Measurements from ENCODE around the gene TBP.
"Not testable (repeated sequence)": the region's sequence is repeated elsewhere in the genome, so short reads cannot be mapped to it uniquely, and the experiment has no call there.

Gene TBP

DNA sequence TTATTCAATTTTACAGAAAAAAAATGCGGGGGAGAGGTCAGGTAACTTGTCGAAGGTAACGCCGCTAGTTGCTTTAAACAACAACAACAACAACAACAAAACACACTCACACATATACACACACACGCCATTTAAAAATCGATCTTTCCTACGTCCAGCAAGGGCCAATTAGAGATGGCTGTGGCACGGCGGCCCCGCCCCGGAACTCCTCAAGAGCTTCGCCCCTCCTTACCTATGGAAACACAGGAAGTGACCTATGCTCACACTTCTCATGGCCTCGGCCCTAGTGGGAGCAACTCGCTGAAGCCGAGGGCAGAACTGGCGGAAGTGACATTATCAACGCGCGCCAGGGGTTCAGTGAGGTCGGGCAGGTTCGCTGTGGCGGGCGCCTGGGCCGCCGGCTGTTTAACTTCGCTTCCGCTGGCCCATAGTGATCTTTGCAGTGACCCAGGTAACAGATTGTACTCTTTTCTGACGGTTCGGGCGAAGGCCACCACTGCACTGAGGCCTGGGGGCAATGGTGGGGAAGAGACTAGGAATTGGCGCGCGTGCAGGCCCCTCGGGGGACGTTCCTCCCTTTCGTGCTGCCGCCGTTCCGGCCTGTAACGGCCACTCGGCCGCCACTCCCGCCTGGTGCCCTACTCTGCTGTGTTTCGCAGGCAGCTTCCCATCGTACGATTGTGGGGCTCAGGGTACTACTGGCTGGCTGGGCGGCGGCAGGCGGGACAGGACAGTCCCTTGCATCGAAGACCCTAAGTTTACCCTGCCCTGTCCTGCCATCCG lies at the start of gene TBP:
Gene TBP (plus strand): TSS at position 357 of the 783 bp plus-strand sequence. CDS start 2,661 bp downstream, outside the sequence.
- peak; percentile 96 for DNase-seq (ENCODE audit: low read depth)

DNA sequence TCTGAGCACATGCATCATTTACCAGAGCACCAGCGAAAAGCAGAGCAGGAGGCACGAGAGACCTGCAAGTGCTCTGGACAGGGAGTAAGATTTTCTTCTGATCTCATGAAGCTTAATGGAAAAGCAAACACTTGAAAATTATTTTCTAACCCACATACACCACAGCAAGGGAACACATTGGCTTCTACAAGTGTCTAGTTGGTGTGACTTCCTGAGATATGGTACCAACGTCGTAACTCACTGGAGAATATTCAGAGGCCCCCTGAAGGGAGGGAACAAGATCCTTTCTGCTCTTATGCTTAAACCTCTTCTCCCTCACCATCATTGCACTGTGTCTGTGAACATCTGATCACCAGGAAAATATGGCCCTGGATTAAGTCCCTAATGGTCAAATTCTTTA lies 49.7 kb upstream of the TBP start:
- no peak for DNase-seq (ENCODE audit: low read depth)

GRCh38 chr6:170505306-170505705 lies 48.9 kb upstream of the TBP start:
- no peak for DNase-seq (ENCODE audit: low read depth)

DNA sequence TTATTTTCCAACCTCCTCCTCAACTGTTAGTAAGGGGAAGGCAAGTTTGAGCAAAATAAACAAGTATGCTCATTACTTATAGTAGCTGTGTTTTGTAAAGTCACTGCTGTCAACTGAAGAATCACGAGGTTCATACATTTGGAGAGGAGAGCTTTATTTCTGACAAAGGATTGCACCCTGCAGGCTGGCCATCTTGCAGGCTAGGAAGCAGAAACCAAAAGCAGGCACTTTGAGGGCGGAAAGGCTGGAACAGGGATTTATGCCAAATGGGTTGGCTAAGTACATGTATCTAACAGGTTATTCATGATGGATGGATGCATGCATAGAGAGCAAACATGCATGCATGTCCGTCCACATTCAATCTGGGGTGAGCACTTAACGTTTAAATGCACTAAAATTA lies 47.7 kb upstream of the TBP start:
- DNase-seq (ENCODE audit: low read depth), result no peak

DNA sequence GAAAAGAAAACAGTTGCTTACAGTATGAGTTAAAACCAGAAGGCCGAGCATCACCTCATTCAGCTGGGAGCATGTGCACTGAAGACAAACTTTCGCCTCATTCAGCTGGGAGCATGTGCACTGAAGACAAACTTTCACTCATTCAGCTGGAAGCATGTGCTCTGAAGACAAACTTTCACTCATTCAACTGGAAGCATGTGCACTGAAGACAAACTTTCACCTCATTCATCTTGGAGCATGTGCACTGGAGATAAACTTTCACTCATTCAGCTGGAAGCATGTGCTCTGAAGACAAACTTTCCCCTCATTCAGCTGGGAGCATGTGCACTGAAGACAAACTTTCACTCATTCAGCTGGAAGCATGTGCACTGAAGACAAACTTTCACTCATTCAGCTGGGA lies 46.4 kb upstream of the TBP start:
- not testable (repeated sequence) for DNase-seq (ENCODE audit: low read depth)

DNA sequence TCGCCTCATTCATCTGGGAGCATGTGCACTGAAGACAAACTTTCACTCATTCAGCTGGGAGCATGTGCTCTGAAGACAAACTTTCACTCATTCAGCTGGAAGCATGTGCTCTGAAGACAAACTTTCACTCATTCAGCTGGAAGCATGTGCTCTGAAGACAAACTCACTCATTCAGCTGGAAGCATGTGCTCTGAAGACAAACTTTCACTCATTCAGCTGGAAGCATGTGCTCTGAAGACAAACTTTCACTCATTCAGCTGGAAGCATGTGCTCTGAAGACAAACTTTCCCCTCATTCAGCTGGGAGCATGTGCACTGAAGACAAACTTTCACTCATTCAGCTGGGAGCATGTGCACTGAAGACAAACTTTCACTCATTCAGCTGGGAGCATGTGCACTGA lies 45.9 kb upstream of the TBP start:
- not testable (repeated sequence) for DNase-seq (ENCODE audit: low read depth)

GRCh38 chr6:170508892-170509722 lies 45.1 kb upstream of the TBP start:
- not testable (repeated sequence) for DNase-seq (ENCODE audit: low read depth)

DNA sequence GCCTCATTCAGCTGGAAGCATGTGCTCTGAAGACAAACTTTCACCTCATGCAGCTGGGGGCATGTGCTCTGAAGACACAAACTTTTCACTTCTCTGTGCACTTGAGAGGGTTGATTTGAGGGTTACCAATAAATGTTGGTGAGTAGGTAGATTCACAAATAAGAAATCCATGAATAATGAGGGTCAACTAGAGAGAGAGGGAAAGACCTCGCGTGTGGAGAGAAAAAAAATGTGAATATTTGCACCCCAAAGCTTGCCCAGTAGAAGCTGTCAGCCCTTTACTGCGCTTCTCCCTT lies 44.5 kb upstream of the TBP start:
- DNase-seq (ENCODE audit: low read depth), result no peak

GRCh38 chr6:170510631-170511030 lies 43.5 kb upstream of the TBP start:
- no peak for DNase-seq (ENCODE audit: low read depth)

- DNase-seq (ENCODE audit: low read depth), result no peak
Measured at GRCh38 chr6:170512249-170512648, 41.9 kb upstream of the TBP start.

DNA sequence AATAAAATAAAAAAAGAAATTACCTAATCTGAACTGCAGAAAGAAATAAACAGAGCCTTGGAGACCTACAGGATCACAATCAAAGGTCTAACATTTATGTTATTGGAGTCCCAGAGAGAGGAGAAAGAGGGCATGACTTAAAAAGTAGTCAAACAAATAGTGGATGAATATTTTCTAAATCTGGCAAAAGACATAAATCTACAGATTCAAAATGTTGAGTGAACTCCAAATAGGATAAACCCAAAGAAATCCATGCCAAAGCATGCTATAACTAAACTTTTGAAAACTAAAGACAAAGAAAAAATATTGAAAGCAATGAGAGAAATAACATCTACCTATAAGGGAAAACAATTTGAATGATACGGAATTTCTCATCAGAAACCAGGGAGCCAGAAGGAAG lies 39.3 kb upstream of the TBP start:
- no peak for DNase-seq (ENCODE audit: low read depth)

- DNase-seq (ENCODE audit: low read depth), result peak; percentile 6
Measured at GRCh38 chr6:170516783-170517616, 37.2 kb upstream of the TBP start.

GRCh38 chr6:170522565-170523183 lies 31.5 kb upstream of the TBP start:
- no peak for DNase-seq (ENCODE audit: low read depth)

DNA sequence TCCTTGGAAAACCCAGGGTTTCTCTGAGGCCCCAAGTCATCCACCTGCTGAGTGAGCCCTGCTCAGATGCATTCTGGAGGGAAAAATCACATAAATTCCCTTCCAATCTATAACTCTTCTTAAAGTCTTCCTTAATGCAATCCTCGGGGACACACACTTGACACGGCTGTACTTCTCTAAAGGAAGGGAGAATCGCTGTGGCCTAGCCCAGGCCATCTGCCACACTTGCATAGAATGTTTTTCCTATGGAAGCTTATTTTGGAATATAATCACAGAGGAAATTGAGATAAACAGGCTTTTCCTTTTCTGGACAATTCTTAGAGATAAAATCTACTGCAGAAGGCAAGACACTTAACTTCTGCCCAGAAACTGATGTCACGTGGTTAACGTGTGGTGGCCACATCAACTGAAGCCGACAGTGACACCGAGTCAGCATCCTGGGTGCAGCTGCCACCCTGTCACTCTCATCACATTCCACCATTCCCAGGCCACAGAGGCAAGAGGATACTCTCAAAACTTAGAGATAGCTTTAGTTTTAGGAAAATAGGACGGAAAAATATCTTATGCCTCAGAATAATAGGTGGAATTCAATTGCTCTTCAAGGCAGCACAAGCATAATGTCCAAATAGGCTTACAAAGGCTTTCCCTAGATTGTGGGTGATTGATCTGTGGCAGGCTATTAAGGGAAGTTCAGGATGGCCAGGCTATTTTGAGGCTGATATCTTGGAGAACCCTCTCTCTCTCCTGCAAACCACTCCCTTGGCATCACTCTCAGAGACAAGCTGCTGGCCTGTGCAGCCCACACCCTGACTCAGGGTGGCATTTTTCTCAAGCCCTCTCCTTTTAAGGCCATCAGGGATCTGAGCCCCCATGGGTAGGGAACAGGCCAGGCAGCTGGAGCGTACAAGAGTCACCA lies 30.7 kb upstream of the TBP start:
- DNase-seq (ENCODE audit: low read depth), result no peak

- no peak for DNase-seq (ENCODE audit: low read depth)
Measured at GRCh38 chr6:170524172-170524502, 30.0 kb upstream of the TBP start.

GRCh38 chr6:170525795-170526194 lies 28.4 kb upstream of the TBP start:
- no peak for DNase-seq (ENCODE audit: low read depth)

DNA sequence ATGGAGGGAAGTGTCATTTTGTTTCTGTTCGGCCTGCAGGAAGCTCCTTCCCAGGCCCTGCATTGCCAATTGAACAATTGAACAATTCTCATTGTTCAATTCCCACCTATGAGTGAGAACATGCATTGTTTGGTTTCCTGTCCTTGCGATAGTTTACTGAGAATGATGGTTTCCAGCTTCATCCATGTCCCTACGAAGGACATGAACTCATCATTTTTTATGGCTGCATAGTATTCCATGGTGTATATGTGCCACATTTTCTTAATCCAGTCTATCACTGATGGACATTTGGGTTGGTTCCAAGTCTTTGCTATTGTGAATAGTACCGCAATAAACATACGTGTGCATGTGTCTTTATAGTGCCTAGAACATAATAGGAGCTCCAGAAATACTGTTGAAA lies 26.2 kb upstream of the TBP start:
- DNase-seq (ENCODE audit: low read depth), result not testable (repeated sequence)

- peak; percentile 44 for DNase-seq (ENCODE audit: low read depth)
Measured at GRCh38 chr6:170529839-170530469, 24.2 kb upstream of the TBP start.

GRCh38 chr6:170532867-170533488 lies 21.2 kb upstream of the TBP start:
- DNase-seq (ENCODE audit: low read depth), result no peak

- no peak for DNase-seq (ENCODE audit: low read depth)
Measured at GRCh38 chr6:170533792-170534191, 20.4 kb upstream of the TBP start.
